HL-60 (cell line): ENCODE measurements around the gene TSC1.
"Not testable (repeated sequence)": the region's sequence is repeated elsewhere in the genome, so short reads cannot be mapped to it uniquely, and the experiment has no call there.

Source experiments
- DNase-seq, 2 experiments: peaks; one replicate each; pipeline ENCODE4 v3.0.0-alpha.2; 2010 to 2020; ENCODE audit warnings: low read depth in 1 of 2, low spot score in 1 of 2
- H3K27ac ChIP-seq: fragments of 250-450 bp; sonication (Bioruptor Pico); replicated peaks from 2 replicates; pipeline ENCODE4 v1.5.1; 2020; ENCODE audit warnings: mild to moderate bottlenecking, moderate library complexity
- H3K27me3 ChIP-seq: fragments of 250-450 bp; sonication (Bioruptor Pico); 2 replicates; pipeline ENCODE4 v1.5.1; 2021; ENCODE audit warnings: mild to moderate bottlenecking, moderate library complexity; ENCODE audit not compliant: insufficient read depth, poor library complexity, severe bottlenecking
- H3K4me3 ChIP-seq: replicated peaks from 2 replicates; pipeline ENCODE4 v1.5.1; 2011; ENCODE audit warnings: mild to moderate bottlenecking, control low read depth, low read length; ENCODE audit not compliant: insufficient read depth
- GABPA ChIP-seq: IDR thresholded peaks from 2 replicates; pipeline ENCODE4 v1.6.1; 2012; ENCODE audit warnings: low read depth
- POLR2AphosphoS5 ChIP-seq: IDR thresholded peaks from 2 replicates; pipeline ENCODE4 v1.6.1; 2012; ENCODE audit warnings: low read depth
- SPI1 ChIP-seq: IDR thresholded peaks from 2 replicates; pipeline ENCODE4 v1.6.1; 2012; ENCODE audit warnings: low read depth, mild to moderate bottlenecking, borderline replicate concordance
- TF ChIP-seq, protein P1 (sequence below): IDR thresholded peaks from one replicate; pipeline ENCODE4 v1.5.1; 2011; ENCODE audit warnings: low read length, control low read depth, inconsistent platforms; ENCODE audit not compliant: insufficient read depth
- TF ChIP-seq, protein P2 (sequence below): IDR thresholded peaks from 2 replicates; pipeline ENCODE4 v1.6.1; 2012; ENCODE audit warnings: low read depth; ENCODE audit not compliant: insufficient replicate concordance

The TSC1 gene

DNA sequence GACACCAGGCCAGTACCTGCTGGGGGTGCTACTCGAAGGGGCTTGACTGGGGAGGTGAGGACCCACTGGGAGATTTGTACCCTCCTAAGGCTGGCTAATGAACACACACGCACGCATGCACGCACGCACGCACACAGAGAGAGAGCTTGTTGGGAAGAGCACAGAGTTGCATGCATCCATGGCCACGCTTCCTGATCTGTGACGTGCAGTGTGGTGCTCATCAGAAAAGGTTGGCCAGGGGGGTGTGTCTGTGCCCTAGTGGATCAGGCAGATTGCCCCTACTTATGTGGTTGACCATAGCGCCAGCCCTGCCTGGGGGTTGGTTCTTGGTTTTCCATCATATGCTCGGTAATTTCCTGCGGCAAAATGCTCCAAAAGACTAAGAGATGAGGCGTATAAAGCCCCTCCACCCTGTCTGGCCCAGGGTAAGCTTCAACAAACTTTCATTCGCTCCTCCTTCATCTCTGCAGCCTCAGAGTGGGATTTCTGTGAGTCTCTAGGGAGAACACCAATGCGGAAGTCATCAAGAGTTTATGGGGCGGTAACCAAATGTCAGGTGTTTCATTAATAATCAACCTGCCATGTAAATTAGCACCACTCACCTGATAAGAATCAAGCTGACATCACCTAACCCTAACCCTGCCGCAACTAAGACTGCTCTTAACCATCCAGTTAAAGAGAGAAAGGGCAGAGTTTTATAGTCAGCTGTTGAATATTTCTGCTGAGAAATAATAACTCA is 26.1 kb upstream of the TSC1 start:
- Histone ChIP-seq H3K4me3 (no peak overlapping the region), H3K27me3 (no peaks in the 10 kb centered on the region), H3K27ac (no peak overlapping the region)
- DNase-seq: no peak
- TF ChIP-seq, protein P1, sequence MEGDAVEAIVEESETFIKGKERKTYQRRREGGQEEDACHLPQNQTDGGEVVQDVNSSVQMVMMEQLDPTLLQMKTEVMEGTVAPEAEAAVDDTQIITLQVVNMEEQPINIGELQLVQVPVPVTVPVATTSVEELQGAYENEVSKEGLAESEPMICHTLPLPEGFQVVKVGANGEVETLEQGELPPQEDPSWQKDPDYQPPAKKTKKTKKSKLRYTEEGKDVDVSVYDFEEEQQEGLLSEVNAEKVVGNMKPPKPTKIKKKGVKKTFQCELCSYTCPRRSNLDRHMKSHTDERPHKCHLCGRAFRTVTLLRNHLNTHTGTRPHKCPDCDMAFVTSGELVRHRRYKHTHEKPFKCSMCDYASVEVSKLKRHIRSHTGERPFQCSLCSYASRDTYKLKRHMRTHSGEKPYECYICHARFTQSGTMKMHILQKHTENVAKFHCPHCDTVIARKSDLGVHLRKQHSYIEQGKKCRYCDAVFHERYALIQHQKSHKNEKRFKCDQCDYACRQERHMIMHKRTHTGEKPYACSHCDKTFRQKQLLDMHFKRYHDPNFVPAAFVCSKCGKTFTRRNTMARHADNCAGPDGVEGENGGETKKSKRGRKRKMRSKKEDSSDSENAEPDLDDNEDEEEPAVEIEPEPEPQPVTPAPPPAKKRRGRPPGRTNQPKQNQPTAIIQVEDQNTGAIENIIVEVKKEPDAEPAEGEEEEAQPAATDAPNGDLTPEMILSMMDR: no peak
- TF ChIP-seq, protein P2, sequence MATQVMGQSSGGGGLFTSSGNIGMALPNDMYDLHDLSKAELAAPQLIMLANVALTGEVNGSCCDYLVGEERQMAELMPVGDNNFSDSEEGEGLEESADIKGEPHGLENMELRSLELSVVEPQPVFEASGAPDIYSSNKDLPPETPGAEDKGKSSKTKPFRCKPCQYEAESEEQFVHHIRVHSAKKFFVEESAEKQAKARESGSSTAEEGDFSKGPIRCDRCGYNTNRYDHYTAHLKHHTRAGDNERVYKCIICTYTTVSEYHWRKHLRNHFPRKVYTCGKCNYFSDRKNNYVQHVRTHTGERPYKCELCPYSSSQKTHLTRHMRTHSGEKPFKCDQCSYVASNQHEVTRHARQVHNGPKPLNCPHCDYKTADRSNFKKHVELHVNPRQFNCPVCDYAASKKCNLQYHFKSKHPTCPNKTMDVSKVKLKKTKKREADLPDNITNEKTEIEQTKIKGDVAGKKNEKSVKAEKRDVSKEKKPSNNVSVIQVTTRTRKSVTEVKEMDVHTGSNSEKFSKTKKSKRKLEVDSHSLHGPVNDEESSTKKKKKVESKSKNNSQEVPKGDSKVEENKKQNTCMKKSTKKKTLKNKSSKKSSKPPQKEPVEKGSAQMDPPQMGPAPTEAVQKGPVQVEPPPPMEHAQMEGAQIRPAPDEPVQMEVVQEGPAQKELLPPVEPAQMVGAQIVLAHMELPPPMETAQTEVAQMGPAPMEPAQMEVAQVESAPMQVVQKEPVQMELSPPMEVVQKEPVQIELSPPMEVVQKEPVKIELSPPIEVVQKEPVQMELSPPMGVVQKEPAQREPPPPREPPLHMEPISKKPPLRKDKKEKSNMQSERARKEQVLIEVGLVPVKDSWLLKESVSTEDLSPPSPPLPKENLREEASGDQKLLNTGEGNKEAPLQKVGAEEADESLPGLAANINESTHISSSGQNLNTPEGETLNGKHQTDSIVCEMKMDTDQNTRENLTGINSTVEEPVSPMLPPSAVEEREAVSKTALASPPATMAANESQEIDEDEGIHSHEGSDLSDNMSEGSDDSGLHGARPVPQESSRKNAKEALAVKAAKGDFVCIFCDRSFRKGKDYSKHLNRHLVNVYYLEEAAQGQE: no peak
- TF ChIP-seq GABPA (no peak), POLR2AphosphoS5 (no peak), SPI1 (no peak)

DNA sequence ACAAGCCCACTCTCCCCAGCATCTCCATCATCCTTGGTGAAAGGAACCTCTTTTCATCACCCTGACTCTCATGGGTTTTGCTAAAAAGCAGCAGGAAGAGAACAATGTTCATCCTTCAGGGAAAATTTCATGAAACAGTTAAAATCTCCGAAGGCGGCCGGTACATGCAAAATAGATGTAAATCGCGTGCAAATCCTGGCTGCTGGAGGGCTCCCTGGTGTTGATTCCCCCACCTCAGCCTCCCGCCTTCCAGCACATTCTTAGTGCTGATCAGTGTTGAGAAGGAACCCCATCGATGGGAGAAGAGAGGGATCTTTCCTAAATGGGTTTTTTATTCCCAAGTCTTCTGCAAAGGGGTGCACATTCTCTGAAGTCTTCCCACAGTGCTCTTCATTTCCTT is 25.4 kb upstream of the TSC1 start:
- Histone ChIP-seq H3K27me3 (no peaks in the 10 kb centered on the region), H3K4me3 (no peak overlapping the region), H3K27ac (no peak overlapping the region)
- no peak for TF ChIP-seq SPI1
- TF ChIP-seq, protein P1: no peak
- TF ChIP-seq POLR2AphosphoS5: no peak
- no peak for TF ChIP-seq GABPA
- TF ChIP-seq, protein P2: no peak
- no peak for DNase-seq

DNA sequence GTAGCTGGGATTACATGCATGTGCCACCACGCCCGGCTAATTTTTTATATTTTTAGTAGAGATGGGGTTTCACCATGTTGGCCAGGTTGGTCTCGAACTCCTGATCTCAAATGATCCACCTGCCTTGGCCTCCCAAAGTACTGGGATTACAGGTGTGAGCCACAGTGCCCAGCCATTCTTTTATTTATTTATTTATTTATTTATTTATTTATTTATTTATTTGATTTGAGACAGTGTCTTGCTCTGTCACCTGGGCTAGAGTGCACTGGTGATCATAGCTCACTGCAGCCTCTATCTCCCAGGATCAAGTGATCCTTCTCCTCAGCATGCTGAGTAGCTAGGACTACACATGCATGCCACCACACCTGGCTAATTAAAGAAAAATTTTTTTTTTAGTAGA is 23.5 kb upstream of the TSC1 start:
- not testable (repeated sequence) for DNase-seq, H3K27me3 ChIP-seq, H3K27ac ChIP-seq, H3K4me3 ChIP-seq

DNA sequence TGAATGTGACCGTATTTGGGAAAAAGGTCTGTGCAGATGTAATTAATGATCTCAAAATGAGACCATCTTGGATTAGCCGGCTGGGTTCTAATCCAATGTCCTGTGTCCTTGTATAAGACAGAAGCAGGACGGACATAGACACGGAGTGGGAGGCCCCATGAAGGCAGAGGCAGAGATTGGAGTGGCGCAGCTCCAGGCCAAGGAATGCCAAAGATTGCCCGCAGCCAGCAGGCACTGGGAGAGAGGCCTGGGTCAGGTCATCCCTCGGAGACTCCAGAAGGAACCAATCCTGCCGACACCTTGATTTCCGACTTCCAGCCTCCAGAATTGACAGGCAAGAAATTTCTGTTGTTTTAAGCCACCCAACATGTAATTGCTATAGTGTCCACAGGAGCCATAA is 21.1 kb upstream of the TSC1 start:
- H3K27me3 ChIP-seq: peaks cover 2% of the 10 kb centered on the region
- no peak overlapping the region for H3K27ac ChIP-seq
- TF ChIP-seq, protein P1: no peak
- TF ChIP-seq SPI1 (no peak), POLR2AphosphoS5 (no peak), GABPA (no peak)
- TF ChIP-seq, protein P2: no peak
- H3K4me3 ChIP-seq: no peak overlapping the region
- DNase-seq: no peak
